NT2/D1 (cell line): ENCODE results near the gene LRRC8B.

ENCODE experiments used
- SUZ12 ChIP-seq: IDR thresholded peaks from 2 replicates; pipeline ENCODE4 v1.6.1; 2011; ENCODE audit not compliant: insufficient read length, insufficient read depth; ENCODE audit errors: extremely low read depth
- ZNF274 ChIP-seq: IDR thresholded peaks from 2 replicates; pipeline ENCODE4 v1.6.1; 2011; ENCODE audit warnings: mild to moderate bottlenecking, low read depth, low read length

GRCh38 chr1:89581859-89582258, 57.2 kb downstream of the LRRC8B start:
- TF ChIP-seq ZNF274, result no peak
- no peak for TF ChIP-seq SUZ12
